Measurements from ENCODE around the gene DGKB. TPM values are rescaled to one million over a fixed set of nuclear protein-coding genes. Genes with fewer than 3 reads are reported as not detected.

DGKB gene
- polyA plus RNA-seq, 4 donors = 2.8 to 5.4 (median 3.4) TPM

DNA sequence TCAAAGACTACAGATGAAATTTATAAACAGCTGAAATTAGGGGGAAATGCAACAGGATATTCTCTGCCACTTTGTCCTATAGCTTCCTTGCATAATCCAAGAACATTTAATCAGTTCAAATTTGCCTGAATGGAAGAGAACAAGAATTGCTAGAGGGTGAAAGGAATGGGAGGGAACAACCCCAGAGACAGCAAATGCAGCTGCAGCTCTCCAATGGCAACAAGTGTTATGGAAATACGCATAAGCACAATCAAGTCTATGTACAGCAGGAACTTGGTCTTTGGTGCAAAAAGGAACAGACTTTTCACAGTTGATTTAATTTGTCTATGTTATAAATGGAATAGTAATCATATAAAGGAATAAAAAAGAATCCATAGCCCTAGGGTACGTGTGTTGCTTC is 644.1 kb downstream of the DGKB start:
- no peak for DNase-seq (ENCODE audit: low read depth in 4 of 4, low spot score in 3 of 4)

GRCh38 chr7:14252458-14252857 is 650.1 kb downstream of the DGKB start:
- DNase-seq (ENCODE audit: low read depth in 4 of 4, low spot score in 3 of 4) = no peak

DNA sequence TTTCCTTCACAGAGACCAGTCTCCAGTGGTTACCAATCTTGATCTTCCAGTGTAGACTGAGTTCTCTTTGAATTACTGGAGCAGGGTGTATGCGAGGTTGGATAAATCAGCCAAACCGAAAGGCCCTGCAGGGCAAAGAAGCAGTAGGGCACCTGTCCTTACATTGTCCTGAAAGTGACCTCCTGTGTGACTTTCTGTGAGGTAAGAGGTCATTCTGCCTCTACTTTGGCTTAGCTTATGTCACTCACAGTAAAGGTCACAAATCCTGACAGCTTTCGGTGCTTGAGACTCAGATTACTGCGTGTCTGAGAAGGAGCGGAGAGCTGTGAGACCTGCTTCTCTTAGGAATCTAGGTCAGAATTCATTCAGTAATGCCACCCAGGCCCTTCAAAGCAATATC is 660.4 kb downstream of the DGKB start:
- no peak for DNase-seq (ENCODE audit: low read depth in 4 of 4, low spot score in 3 of 4)

DNA sequence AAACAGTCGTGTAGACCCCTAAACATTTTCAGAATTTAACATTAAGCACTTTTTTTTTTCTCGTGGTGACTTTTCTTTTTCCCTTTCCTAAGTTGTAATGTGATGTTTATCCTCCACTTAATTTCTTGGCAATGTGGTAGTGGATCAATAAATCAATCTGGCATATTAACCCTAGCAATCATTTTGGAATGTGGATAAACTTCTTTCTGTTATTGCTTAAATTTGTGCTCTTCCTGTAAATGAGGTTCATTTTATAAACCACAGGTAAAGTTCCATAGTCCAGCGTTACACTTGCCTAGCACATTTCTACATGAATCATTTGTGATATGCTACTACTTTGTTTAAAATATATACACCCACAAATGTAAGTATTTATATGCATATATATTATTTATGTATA is 665.7 kb downstream of the DGKB start:
- DNase-seq (ENCODE audit: low read depth in 4 of 4, low spot score in 3 of 4) = no peak

GRCh38 chr7:14235056-14235455 is 667.5 kb downstream of the DGKB start:
- DNase-seq (ENCODE audit: low read depth in 4 of 4, low spot score in 3 of 4) = no peak

GRCh38 chr7:14233868-14234369 is 668.6 kb downstream of the DGKB start:
- DNase-seq (ENCODE audit: low read depth in 4 of 4, low spot score in 3 of 4) = no peak

DNA sequence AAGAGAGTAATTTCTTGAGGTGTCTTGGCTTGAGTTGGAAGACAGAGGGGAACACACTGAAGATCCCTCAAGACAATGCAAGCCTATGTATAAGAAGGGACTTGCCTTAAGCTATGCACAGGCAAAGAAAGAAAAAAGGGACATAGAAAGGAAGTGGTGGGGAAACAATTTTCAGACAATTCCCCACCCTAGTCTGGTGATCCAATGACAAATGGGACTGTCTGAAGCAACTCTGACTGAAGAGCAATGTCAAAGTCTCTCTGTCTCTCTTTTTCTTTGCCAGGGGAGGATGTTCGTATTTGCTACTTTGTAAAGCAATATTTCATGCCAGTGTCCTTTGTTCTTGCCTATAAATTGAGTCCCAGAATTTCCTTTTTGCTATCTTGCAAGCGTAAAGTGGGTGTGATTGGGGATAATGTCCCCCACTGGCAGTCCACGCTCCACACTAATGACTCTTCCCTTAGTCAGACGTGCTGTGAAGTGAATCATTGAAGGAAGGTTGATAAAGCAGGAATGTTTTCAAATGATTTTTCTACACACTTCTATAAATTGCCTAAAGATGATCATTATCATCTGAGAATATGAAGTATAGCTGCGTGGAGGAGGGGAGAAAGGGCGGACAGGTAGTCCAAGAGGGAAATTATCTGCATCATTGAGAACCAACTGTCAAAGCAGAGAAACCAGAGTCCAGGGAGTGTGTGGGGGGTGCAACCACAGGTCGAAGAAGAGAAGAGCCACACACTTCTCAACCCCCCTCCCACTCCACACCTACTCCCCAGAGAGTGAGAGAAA is 669.3 kb downstream of the DGKB start:
- DNase-seq (ENCODE audit: low read depth in 4 of 4, low spot score in 3 of 4) = peak in 1 of 4 donors; percentile 12

DNA sequence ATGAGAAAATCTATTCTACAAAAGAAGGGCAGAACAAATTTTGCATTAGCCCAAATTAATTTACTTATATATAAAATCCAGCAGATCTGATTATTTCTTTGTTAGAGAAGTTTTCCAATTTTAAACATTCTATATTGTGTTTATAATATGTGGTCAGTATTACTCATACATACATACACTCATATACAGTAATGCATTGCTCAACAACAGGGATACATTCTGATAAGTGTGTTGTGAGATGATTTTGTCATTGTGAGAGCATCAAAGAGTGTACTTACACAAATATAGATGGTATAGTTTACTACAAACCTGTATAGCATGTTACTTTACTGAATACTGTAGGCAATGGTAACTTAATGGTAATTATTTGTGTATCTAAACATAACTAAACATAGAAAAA is 673.5 kb downstream of the DGKB start:
- no peak for DNase-seq (ENCODE audit: low read depth in 4 of 4, low spot score in 3 of 4)

DNA sequence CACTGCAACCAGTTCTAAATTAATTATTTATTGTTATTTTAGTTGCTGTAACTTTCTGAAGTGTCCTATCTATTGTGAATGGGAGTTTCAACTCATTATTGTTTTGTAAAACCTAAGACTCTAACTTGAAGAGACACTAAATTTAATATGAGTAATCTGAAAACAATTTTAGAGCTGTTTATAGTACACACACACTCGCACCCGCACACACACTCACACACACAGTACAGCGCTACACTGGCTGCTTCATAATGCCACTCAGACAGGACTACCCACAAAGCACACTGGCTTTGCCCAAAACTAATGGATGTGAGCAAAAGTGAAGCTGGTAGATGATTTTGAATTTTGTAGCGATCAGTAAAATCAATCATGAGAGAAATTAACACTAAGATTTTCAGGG is 674.2 kb downstream of the DGKB start:
- no peak for DNase-seq (ENCODE audit: low read depth in 4 of 4, low spot score in 3 of 4)

DNA sequence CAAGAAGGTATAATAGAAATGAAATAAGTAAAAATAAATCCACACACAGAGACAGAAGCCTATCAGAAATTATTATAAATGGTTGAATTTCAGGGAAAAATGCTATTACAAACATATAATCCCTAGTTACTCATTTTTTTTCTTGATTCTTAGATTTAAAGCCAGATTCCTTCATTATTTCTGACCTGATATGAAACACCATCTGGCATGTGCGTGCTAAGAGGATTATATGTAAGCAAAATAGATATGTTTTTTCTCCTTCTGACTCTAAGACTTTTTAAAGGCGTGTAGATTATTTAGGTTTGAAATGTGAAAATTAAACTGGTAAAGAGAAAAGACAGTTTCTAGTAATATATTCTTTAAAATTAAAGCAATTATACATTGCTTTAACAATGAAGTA is 676.4 kb downstream of the DGKB start:
- DNase-seq (ENCODE audit: low read depth in 4 of 4, low spot score in 3 of 4) = no peak

DNA sequence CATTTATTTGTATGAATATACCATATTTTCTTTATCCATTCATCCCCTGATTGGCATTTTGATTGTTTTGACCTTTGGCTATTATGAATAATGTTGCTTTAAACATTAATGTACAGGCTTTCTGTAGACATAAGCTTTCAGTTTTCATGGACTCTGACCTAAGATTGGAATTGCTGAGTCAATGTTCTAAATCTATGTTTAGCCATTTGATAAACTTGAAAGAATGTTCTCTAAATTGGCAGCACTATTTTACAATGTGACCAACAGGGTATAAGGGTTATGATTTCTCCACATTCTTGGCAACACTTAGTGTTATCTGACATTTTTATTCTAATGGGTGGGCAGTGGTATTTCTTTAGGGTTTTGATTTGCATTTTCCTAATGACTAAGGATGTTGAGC is 683.4 kb downstream of the DGKB start:
- no peak for DNase-seq (ENCODE audit: low read depth in 4 of 4, low spot score in 3 of 4)

- no peak for DNase-seq (ENCODE audit: low read depth in 4 of 4, low spot score in 3 of 4)
Observed at GRCh38 chr7:14218338-14218737, 684.2 kb downstream of the DGKB start.

- no peak for DNase-seq (ENCODE audit: low read depth in 4 of 4, low spot score in 3 of 4)
Observed at GRCh38 chr7:14209896-14210484, 692.6 kb downstream of the DGKB start.

- no peak for DNase-seq (ENCODE audit: low read depth in 4 of 4, low spot score in 3 of 4)
Observed at GRCh38 chr7:14207711-14208110, 694.8 kb downstream of the DGKB start.

- DNase-seq (ENCODE audit: low read depth in 4 of 4, low spot score in 3 of 4) = no peak
Observed at GRCh38 chr7:14207138-14207537, 695.4 kb downstream of the DGKB start.

- no peak for DNase-seq (ENCODE audit: low read depth in 4 of 4, low spot score in 3 of 4)
Observed at GRCh38 chr7:14206121-14206520, 696.4 kb downstream of the DGKB start.

DNA sequence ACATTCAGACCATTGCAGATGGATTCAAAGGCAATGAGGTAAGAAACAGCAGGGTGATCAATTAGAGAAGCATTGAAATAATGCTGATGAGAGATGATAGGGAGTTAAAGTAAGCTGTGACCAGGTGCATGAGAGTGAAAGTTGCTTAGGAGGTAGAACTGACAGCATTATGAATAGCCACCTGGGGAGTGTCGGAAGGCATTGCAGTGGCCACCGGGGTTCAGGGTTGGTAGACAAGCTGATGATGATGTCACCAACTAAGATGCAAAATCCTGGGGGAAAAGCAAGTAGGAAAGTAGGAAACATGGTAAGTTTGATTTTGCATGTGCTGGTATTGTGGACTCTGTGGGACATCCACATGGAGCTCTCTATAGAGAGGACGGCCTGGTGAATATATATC is 701.2 kb downstream of the DGKB start:
- no peak for DNase-seq (ENCODE audit: low read depth in 4 of 4, low spot score in 3 of 4)

DNA sequence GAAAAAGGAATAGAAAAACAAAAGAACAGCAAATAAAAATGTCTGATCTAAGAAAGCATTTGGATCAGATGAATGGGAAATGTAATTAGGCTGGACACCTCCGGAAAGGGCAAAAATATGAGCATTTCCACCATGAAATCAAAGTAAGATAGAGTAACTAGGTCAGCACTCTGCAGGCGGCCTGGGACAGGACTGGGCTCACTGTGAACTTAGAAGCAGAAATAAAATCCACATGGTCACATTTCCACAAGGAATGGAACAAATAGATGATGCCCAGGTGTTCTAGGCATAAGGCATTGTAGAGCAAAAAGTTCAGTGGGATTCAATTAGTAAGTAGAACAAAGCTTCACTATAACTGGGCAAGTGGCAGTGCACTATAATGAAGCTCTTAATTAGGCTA is 703.2 kb downstream of the DGKB start:
- DNase-seq (ENCODE audit: low read depth in 4 of 4, low spot score in 3 of 4) = no peak

- DNase-seq (ENCODE audit: low read depth in 4 of 4, low spot score in 3 of 4) = no peak
Observed at GRCh38 chr7:14197280-14197679, 705.3 kb downstream of the DGKB start.

- DNase-seq (ENCODE audit: low read depth in 4 of 4, low spot score in 3 of 4) = no peak
Observed at GRCh38 chr7:14196555-14196954, 706.0 kb downstream of the DGKB start.

DNA sequence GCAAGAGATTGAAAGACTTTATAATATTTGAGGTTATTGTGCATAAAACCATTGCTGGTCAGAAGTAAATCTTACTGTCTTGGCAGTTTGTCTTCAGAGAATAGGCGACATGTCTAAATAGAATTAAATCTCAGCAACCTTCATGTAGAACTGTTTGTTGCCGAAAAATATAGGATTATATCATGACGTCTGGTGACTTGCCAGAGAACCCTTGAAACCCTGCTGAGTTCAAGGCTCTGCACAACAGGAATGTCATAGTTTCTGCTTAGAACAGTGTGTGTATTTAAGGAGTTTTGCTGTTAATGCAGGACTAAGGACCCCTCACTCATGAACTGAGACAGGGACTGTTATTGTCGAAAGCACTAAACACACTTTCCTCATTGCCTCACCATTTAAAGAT is 706.7 kb downstream of the DGKB start:
- DNase-seq (ENCODE audit: low read depth in 4 of 4, low spot score in 3 of 4) = no peak

DNA sequence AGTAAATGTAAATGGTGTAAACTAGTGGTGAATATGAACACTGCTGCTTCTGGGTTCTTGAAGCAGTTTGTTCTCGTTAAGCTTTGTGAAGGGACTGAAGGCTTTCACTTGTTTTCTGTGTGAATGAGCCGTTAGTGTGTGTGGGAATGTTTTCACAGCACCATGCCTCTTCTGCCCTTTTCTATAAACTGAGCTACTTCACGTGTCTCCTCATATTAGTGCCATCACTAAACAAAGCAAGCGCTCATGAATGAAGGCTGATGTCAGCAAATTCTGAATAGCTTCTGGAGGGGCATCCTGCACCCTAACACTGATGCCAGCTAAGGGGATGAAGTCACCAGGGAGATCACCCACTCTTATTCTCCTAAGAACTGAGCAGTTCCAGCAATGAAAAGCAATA is 707.5 kb downstream of the DGKB start:
- DNase-seq (ENCODE audit: low read depth in 4 of 4, low spot score in 3 of 4) = no peak

All from left renal pelvis (tissue), 4 donors.